OCI-LY1 (cell line): ENCODE results near the gene FKBP15.
A peak's percentile ranks its signal among the peaks of the same experiment; 100 is the strongest.

ENCODE experiments used
- H2AFZ ChIP-seq: fragments of 200-600 bp; sonication (generic), shearing (Covaris generic); 2 replicates; pipeline ENCODE4 v1.6.0; 2014; ENCODE audit warnings: antibody characterized with exemption, mild to moderate bottlenecking, low read length
- H3F3A ChIP-seq: fragments of 200-600 bp; sonication (generic), shearing (Covaris generic); 2 replicates; pipeline ENCODE4 v1.6.0; 2014; ENCODE audit warnings: mild to moderate bottlenecking, antibody characterized with exemption, low read length, moderate library complexity; ENCODE audit not compliant: insufficient read depth
- H3K27ac ChIP-seq: fragments of 200-600 bp; sonication (generic); 2 replicates; pipeline ENCODE4 v1.5.1; 2014; ENCODE audit warnings: low read length, mixed run types, mild to moderate bottlenecking, low read depth; ENCODE audit not compliant: poor library complexity, severe bottlenecking
- H3K27me3 ChIP-seq: fragments of 200-600 bp; sonication (generic); 2 replicates; pipeline ENCODE4 v1.6.0; 2014; ENCODE audit warnings: antibody characterized with exemption, mild to moderate bottlenecking, low read length, moderate library complexity; ENCODE audit not compliant: insufficient read depth
- H3K36me3 ChIP-seq: fragments of 200-600 bp; sonication (generic); 2 replicates; pipeline ENCODE4 v1.6.1; 2014; ENCODE audit warnings: mild to moderate bottlenecking, antibody characterized with exemption, low read length, moderate library complexity, mixed read lengths; ENCODE audit not compliant: insufficient read depth
- H3K4me1 ChIP-seq: fragments of 200-600 bp; sonication (generic); 2 replicates; pipeline ENCODE4 v1.5.1; 2014; ENCODE audit warnings: mild to moderate bottlenecking, low read length, moderate library complexity; ENCODE audit not compliant: insufficient read depth, severe bottlenecking
- H3K4me2 ChIP-seq: fragments of 200-600 bp; sonication (generic), shearing (Covaris generic); 2 replicates; pipeline ENCODE4 v1.6.1; 2014; ENCODE audit warnings: low read length
- H3K4me3 ChIP-seq: fragments of 200-600 bp; sonication (generic); 2 replicates; pipeline ENCODE4 v1.5.1; 2014; ENCODE audit warnings: low read length, low read depth, mild to moderate bottlenecking, mixed read lengths; ENCODE audit not compliant: poor library complexity, severe bottlenecking
- H3K79me2 ChIP-seq: fragments of 200-600 bp; shearing (Covaris generic); 2 replicates; pipeline ENCODE4 v1.6.1; 2016; ENCODE audit warnings: mixed run types, low read length, mixed read lengths; ENCODE audit not compliant: insufficient read depth
- H3K9ac ChIP-seq: fragments of 200-600 bp; sonication (generic), shearing (Covaris generic); 2 replicates; pipeline ENCODE4 v1.6.1; 2014; ENCODE audit warnings: mild to moderate bottlenecking, low read length, mixed read lengths
- H3K9me2 ChIP-seq: fragments of 200-600 bp; sonication (generic), shearing (Covaris generic); 2 replicates; pipeline ENCODE4 v1.6.1; 2014; ENCODE audit warnings: low read depth, mild to moderate bottlenecking, low read length, mixed read lengths
- H3K9me3 ChIP-seq: fragments of 200-600 bp; shearing (Covaris generic); 2 replicates; pipeline ENCODE4 v1.6.1; 2014; ENCODE audit warnings: low read length, mixed read lengths
- H4K20me1 ChIP-seq: fragments of 200-600 bp; sonication (generic), shearing (Covaris generic); 2 replicates; pipeline ENCODE4 v1.6.0; 2016; ENCODE audit warnings: mild to moderate bottlenecking, low read length; ENCODE audit not compliant: insufficient read depth
- CTCF ChIP-seq: fragments of 200-600 bp; sonication (generic), shearing (Covaris generic); IDR thresholded peaks from 2 replicates; pipeline ENCODE4 v1.5.1; 2017; ENCODE audit warnings: mild to moderate bottlenecking, antibody characterized with exemption, low read length, moderate library complexity, mixed read lengths
- EZH2 ChIP-seq: fragments of 200-600 bp; sonication (generic), shearing (Covaris generic); IDR thresholded peaks from 2 replicates; pipeline ENCODE4 v1.8.0; 2017; ENCODE audit warnings: borderline replicate concordance, mixed run types, mild to moderate bottlenecking, antibody characterized with exemption, low read length, moderate library complexity, mixed read lengths

Gene FKBP15

GRCh38 chr9:113153599-113153998, 67.5 kb downstream of the FKBP15 start:
- Histone ChIP-seq H3K79me2 (no peaks in the 10 kb centered on the region), H3K27ac (no peak overlapping the region), H3K9me2 (no peaks in the 10 kb centered on the region), H3F3A (no peaks in the 10 kb centered on the region), H3K36me3 (peaks cover 2% of the 10 kb centered on the region; the same call in 1 of the 2 replicates), H2AFZ (no peak overlapping the region), H3K4me1 (peaks cover 8% of the 10 kb centered on the region), H3K9ac (no peak overlapping the region), H3K9me3 (no peaks in the 10 kb centered on the region), H4K20me1 (no peaks in the 10 kb centered on the region), H3K27me3 (no peaks in the 10 kb centered on the region), H3K4me3 (no peak overlapping the region), H3K4me2 (no peak overlapping the region)
- TF ChIP-seq EZH2 (no peak), CTCF (no peak)

GRCh38 chr9:113152699-113153098, 68.4 kb downstream of the FKBP15 start:
- no peak overlapping the region for H3K27ac ChIP-seq
- no peak overlapping the region for H3K4me2 ChIP-seq
- H3K79me2 ChIP-seq = no peaks in the 10 kb centered on the region
- H3K36me3 ChIP-seq = no peaks in the 10 kb centered on the region
- no peaks in the 10 kb centered on the region for H3K9me2 ChIP-seq
- H3K27me3 ChIP-seq = no peaks in the 10 kb centered on the region
- no peak overlapping the region for H3K9ac ChIP-seq
- H3K9me3 ChIP-seq = no peaks in the 10 kb centered on the region
- TF ChIP-seq EZH2 (no peak), CTCF (no peak)
- peaks cover 8% of the 10 kb centered on the region for H3K4me1 ChIP-seq
- no peaks in the 10 kb centered on the region for H4K20me1 ChIP-seq
- H3K4me3 ChIP-seq = no peak overlapping the region
- no peak overlapping the region for H2AFZ ChIP-seq
- H3F3A ChIP-seq = no peaks in the 10 kb centered on the region

- peak overlapping the region; percentile 66 for H3K4me2 ChIP-seq
- H3K27me3 ChIP-seq = no peaks in the 10 kb centered on the region
- H3K9me2 ChIP-seq = no peaks in the 10 kb centered on the region
- TF ChIP-seq EZH2 (no peak), CTCF (no peak)
- peak overlapping the region; percentile 64 for H3K9ac ChIP-seq
- H4K20me1 ChIP-seq = no peaks in the 10 kb centered on the region
- no peaks in the 10 kb centered on the region for H3K36me3 ChIP-seq
- peaks cover 8% of the 10 kb centered on the region for H3K4me1 ChIP-seq
- H3K27ac ChIP-seq = no peak overlapping the region
- no peaks in the 10 kb centered on the region for H3F3A ChIP-seq
- H2AFZ ChIP-seq = no peak overlapping the region
- no peaks in the 10 kb centered on the region for H3K9me3 ChIP-seq
- H3K4me3 ChIP-seq = peak overlapping the region; percentile 72
- H3K79me2 ChIP-seq = no peaks in the 10 kb centered on the region
Measured at GRCh38 chr9:113151696-113152630, 69.1 kb downstream of the FKBP15 start.
